Adrenal gland (tissue), 5 donors: Measurements from ENCODE around the gene C4orf33.

Experiments
- CTCF ChIP-seq, 6 experiments: fragments of 450-650 bp in 4 of 6; fragments of 200-600 bp in 2 of 6; sonication (generic) in 1 of 6; IDR thresholded peaks; 1 replicate in 5 of 6; 2 replicates in 1 of 6; pipeline versions ENCODE4 v1.5.1 to v1.8.0; 2016 to 2021; ENCODE audit warnings: antibody characterized with exemption in 6 of 6, mild to moderate bottlenecking in 2 of 6, moderate library complexity in 1 of 6
- POLR2A ChIP-seq, 2 donors: fragments of 450-650 bp; IDR thresholded peaks; one replicate each; pipeline ENCODE4 v1.6.1; 2017; ENCODE audit warnings: antibody characterized with exemption in 2 of 2, mild to moderate bottlenecking in 2 of 2, moderate library complexity in 1 of 2
- donor health status: DM: no; HTN: no; CAD: no.

DNA sequence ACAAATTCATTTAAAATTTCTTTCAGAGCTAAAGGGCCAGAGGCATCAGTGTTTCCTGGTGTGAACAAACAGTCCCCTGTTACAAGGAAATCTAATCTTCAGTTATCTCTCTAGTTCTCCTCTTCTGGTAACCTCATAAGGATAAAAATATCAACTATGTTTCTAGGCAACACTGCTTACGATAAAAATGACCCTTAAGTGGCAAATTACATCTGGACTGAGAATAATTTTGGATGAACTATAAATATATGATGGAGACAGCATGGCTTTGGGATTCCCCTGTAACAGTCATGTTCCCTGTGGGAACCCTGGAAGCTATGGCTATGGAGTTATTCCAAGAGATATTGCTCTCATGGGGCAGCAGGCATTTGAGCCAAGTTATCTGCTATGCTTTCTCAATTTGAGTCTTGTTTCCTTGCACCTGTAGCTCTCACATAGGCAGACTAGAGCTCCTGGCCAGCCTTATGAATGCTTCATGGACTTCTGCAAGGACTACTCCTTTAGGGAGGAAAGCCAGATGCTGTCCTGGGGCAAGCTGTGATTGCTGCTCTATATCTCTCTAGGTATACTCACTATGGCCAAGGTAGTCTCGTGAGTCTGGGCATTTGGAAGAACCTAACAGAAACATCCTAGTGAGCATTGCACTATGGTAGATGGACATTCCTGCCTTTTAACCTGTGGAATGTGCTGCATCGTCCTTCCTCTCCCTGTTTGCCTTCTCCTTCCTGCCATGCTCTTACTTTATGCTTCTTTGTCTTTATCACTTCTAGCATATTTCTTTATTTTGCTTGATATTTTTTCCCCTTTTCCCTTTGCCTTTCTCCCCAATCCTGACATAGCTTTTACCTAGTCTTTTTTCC is 14.2 kb downstream of the C4orf33 start:
- no peak for TF ChIP-seq POLR2A (IDR thresholded peaks at IDR 0.05)
- no peak for TF ChIP-seq CTCF (IDR thresholded peaks at IDR 0.05)
